ENCODE results near the gene TMEM17.

Gene TMEM17

DNA sequence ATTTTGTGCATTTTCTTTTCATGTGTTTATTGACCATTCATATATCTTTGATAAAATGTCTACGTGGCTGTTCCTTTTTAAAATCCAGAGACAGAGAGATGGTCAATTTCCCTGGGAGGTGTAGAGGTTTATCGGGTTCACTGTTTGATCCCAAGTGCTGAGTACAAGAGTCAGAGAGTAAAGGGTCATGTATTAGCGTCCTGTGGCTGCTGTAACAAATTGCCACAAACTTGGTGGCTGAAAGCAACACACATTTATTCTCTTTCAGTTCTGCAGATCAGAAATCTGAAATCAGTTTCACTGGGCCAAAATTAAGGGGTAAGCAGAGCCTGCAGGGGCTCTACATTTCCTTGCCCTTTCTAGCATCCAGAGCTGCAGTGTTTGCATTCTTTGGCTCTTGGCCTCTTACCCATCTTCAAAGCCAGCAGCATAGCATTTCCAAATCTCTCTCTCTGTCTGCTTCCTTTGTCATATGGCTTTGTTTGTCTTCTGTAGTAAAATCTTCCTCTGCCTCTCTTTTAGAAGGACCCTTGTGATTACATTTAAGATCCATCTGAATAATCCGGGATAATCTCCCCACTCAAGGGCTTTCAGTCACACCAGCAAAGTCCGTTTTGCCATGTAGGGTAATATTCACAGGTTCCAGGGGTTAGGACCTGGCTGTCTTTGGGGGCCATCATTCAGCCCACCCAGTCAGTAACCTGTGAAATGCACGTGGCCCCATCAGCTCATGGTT, 49.9 kb downstream of the TMEM17 start:
- no peak for DNase-seq (ENCODE audit: low spot score)

DNA sequence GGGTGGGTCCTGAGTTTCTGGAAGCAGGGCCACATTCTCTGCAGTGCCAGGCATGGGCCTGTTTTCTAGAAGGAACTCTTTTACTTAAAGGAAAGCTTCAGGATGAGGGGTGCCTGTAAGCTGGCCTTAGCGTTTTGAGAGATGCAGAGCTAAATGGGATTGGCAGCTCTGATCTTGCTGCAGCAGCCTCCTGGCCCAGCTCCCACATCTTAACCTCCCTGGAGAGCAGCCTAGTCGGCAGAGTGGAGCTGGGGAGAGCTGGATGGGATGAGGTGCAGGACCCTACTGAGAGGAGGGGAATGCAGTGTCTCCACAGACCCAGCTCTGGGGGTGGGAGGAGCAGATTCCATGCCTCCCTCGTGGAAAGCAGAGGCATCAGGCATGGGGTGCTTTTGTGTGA, 52.0 kb downstream of the TMEM17 start:
- no peak for DNase-seq (ENCODE audit: low spot score)

DNA sequence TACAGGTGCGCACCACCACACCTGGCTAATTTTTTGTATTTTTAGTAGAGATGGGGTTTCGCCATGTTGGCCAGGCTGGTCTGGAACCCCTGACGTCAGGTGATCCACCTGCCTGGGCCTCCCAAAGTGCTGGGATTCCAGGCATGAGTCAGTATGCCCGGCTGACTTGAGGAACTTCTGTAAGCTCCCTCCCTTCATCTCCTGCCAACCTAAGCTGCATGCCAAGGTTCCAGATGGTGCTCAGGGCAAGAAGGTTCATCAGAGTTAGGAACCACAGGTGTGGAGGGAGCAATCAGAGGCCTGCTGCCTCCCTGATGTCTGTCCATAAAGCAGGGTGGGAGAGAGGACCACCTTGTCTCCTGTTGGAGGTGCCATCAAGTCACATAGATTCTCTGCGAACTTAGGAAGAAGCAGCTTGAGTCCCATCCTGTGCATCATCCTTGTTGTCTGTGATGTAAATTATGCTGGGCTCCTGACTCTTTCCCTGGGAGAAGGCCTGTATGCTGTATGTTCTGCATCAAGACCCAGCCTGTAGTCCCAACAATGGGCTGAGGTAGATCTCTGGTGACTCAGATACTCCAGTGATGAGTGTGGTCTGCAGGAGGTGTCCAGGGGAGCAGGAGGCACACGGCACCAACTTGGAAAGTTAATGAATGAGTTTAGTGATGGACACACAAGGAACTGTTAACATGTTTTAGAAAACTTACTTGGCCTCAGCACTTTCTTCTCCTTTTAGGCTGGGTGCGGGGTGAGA, 53.1 kb downstream of the TMEM17 start:
- no peak for DNase-seq (ENCODE audit: low spot score)

DNA sequence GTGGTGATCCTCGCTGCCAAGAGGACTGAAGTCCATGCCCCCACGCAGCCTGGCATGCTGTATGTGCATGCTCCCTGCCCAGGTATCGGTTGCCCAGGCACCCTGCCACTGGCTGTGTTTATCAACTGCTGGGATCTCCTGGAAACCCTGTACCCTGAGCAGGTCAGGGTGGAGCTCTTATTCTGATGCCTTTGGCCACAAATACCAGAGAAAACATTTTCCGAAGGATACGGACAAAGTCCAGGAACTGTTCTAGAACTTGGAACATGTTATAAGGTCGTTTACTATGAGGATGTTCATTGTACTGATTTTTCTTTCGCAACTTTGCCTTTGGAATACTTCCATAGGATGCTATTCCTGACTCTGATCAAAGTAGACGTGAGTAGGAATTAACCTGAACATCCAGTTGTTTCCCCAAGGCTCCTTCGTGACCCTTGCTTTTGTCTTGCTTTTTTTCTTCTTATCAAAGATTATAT, 55.2 kb downstream of the TMEM17 start:
- no peak for DNase-seq (ENCODE audit: low spot score)

All from globus pallidus (tissue), 1 donor.